Measurements from ENCODE around the gene NDUFAF3. TPM values are rescaled to one million over a fixed set of nuclear protein-coding genes. Genes with fewer than 3 reads are reported as not detected.

The NDUFAF3 gene
- total and polyA plus RNA-seq, 10 of the 15 experiments (the other 5 are each of a cell fraction or from before 2014, with no cell fraction given) = 25.4 to 228 (median 63.9) TPM

DNA sequence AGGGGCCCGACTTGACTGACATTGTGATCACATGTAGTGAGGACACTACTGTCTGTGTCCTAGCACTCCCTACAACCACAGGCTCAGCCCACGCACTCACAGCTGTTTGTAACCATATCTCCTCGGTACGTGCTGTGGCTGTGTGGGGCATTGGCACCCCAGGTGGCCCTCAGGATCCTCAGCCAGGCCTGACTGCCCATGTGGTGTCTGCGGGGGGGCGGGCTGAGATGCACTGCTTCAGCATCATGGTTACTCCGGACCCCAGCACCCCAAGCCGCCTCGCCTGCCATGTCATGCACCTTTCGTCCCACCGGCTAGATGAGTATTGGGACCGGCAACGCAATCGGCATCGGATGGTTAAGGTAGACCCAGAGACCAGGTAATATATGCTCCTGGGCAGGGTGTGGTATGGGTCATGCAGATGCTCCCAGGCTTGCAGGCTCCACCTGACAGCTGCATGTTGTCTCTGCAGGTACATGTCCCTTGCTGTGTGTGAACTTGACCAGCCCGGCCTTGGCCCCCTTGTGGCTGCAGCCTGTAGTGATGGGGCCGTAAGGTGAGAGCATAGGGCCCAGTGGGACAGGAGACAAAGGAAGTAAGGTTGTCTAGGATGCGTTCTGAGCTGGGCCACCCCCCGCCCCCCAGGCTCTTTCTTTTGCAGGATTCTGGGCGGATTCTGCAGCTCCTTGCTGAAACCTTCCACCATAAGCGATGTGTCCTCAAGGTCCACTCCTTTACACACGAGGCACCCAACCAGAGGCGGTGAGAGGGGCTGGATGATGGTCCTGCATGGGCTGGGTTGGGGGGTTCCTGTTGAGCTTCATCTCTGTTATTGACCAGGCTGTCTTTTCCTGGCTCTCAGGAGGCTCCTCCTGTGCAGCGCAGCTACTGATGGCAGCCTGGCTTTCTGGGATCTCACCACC lies 7.9 kb upstream of the NDUFAF3 start:
- ChIA-PET SMC1A (ENCODE audit: uncharacterized antibody, unreplicated experiment) (interaction anchor here (1.0 kb wide), 1 partner anchor 26 kb away, joined by 3 read pairs; no protein-coding TSS in a partner anchor), CTCF (interaction anchor here (0.7 to 4.7 kb wide), 5 partner anchors 8 to 274 kb away, joined by 3 to 44 read pairs (median 6); no protein-coding TSS in a partner anchor), RAD21 (ENCODE audit: unreplicated experiment) (interaction anchor here (2.5 kb wide), 1 partner anchor 26 kb away, joined by 9 read pairs; no protein-coding TSS in a partner anchor), POLR2A (interaction anchor here (0.5 to 2.6 kb wide), 4 partner anchors 8 to 48 kb away, joined by 3 to 7 read pairs (median 5); partner anchors contain the start of gene NDUFAF3)
- Histone ChIP-seq H2AFZ (ENCODE audit: control insufficient read depth, low read depth, low read length) (no peak overlapping the region), H3K9ac (ENCODE audit: control insufficient read depth, insufficient read depth, low read length) (no peak overlapping the region), H3K4me1 (ENCODE audit: control insufficient read depth, insufficient read depth, low read length) (peaks cover 5% of the 10 kb centered on the region; the same call in 1 of the 2 replicates), H3K4me3 (no peak overlapping the region), H3K79me2 (ENCODE audit: control insufficient read depth, insufficient read depth, low read length) (peaks cover 16% of the 10 kb centered on the region), H3K4me2 (ENCODE audit: control insufficient read depth, insufficient read depth) (no peak overlapping the region), H3K27me3 (replicated peaks in 1 of 2; ENCODE audit: control insufficient read depth in 2 of 2, insufficient read depth in 2 of 2, low read length in 1 of 2) (no peaks in the 10 kb centered on the region), H3K36me3 (ENCODE audit: control insufficient read depth in 2 of 2, insufficient read depth in 2 of 2, low read length in 1 of 2) (peaks cover 24 to 30% of the 10 kb centered on the region in 2 experiments), H4K20me1 (ENCODE audit: control insufficient read depth, insufficient read depth) (0 out of 2 replicates have a peak, but pooled peaks cover 3% of the 10 kb centered on the region), H3K27ac (ENCODE audit: control insufficient read depth, insufficient read depth) (no peak overlapping the region), H3K9me3 (replicated peaks; ENCODE audit: control insufficient read depth, insufficient read depth, low read length) (no peaks in the 10 kb centered on the region)
- 80% methylated on average over 24 of the region's 24 CpGs for WGBS (ENCODE audit: insufficient coverage, insufficient replicate concordance, low lambda C conversion rate, missing lambda C conversion rate)
- intact Hi-C loops (cut with micrococcal nuclease; ENCODE audit: unreplicated experiment) (loop anchor here (2.0 kb wide), 1 partner anchor 25 kb away; no protein-coding TSS in a partner anchor), in situ Hi-C loops (cut with MboI) (no loop called here)
- FAIRE-seq (no peak), ATAC-seq (peak; percentile 67), DNase-seq (ENCODE audit: low read depth, low spot score) (no peak)
- BruUV-seq (replicated peaks) = no TSS peak
- TF ChIP-seq, protein P1, sequence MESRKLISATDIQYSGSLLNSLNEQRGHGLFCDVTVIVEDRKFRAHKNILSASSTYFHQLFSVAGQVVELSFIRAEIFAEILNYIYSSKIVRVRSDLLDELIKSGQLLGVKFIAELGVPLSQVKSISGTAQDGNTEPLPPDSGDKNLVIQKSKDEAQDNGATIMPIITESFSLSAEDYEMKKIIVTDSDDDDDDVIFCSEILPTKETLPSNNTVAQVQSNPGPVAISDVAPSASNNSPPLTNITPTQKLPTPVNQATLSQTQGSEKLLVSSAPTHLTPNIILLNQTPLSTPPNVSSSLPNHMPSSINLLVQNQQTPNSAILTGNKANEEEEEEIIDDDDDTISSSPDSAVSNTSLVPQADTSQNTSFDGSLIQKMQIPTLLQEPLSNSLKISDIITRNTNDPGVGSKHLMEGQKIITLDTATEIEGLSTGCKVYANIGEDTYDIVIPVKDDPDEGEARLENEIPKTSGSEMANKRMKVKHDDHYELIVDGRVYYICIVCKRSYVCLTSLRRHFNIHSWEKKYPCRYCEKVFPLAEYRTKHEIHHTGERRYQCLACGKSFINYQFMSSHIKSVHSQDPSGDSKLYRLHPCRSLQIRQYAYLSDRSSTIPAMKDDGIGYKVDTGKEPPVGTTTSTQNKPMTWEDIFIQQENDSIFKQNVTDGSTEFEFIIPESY (IDR thresholded peaks at IDR 0.05) = no peak
- TF ChIP-seq SIX5 (IDR thresholded peaks at IDR 0.05; ENCODE audit: low read depth, low read length, severe bottlenecking) = no peak
- TF ChIP-seq MYC (IDR thresholded peaks at IDR 0.05; ENCODE audit: insufficient read depth, insufficient read length, insufficient replicate concordance, low read length, severe bottlenecking) = no peak
- TF ChIP-seq, protein P2, sequence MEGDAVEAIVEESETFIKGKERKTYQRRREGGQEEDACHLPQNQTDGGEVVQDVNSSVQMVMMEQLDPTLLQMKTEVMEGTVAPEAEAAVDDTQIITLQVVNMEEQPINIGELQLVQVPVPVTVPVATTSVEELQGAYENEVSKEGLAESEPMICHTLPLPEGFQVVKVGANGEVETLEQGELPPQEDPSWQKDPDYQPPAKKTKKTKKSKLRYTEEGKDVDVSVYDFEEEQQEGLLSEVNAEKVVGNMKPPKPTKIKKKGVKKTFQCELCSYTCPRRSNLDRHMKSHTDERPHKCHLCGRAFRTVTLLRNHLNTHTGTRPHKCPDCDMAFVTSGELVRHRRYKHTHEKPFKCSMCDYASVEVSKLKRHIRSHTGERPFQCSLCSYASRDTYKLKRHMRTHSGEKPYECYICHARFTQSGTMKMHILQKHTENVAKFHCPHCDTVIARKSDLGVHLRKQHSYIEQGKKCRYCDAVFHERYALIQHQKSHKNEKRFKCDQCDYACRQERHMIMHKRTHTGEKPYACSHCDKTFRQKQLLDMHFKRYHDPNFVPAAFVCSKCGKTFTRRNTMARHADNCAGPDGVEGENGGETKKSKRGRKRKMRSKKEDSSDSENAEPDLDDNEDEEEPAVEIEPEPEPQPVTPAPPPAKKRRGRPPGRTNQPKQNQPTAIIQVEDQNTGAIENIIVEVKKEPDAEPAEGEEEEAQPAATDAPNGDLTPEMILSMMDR (IDR thresholded peaks at IDR 0.05 in 2 of 3, conservative IDR thresholded peaks at IDR 0.05 in 1 of 3; ENCODE audit: control insufficient read depth in 2 of 3, extremely low read depth in 1 of 3, insufficient read depth in 1 of 3, low read depth in 3 of 3, low read length in 3 of 3) = peak; percentile 62 to 85 (median 71)
- no peak for TF ChIP-seq NFXL1 (IDR thresholded peaks at IDR 0.05; ENCODE audit: borderline replicate concordance)
- TF ChIP-seq DPF2 (IDR thresholded peaks at IDR 0.05) = no peak
- TF ChIP-seq, protein P3, sequence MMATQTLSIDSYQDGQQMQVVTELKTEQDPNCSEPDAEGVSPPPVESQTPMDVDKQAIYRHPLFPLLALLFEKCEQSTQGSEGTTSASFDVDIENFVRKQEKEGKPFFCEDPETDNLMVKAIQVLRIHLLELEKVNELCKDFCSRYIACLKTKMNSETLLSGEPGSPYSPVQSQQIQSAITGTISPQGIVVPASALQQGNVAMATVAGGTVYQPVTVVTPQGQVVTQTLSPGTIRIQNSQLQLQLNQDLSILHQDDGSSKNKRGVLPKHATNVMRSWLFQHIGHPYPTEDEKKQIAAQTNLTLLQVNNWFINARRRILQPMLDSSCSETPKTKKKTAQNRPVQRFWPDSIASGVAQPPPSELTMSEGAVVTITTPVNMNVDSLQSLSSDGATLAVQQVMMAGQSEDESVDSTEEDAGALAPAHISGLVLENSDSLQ (IDR thresholded peaks at IDR 0.05) = no peak
- TF ChIP-seq RAD21 (IDR thresholded peaks at IDR 0.05; ENCODE audit: insufficient read depth, low read depth, low read length) = peak; percentile 48
- no peak for TF ChIP-seq CREM (IDR thresholded peaks at IDR 0.05; ENCODE audit: low read depth)
- peak; percentile 43; the same call in 1 of the 2 replicates for TF ChIP-seq YY1 (IDR thresholded peaks at IDR 0.05; ENCODE audit: low read depth, low read length)
- peak; percentile 57 for TF ChIP-seq SMC3 (IDR thresholded peaks at IDR 0.05; ENCODE audit: borderline replicate concordance, low read length)
- no peak for TF ChIP-seq RELA (IDR thresholded peaks at IDR 0.05; ENCODE audit: borderline replicate concordance, partially characterized antibody)
- no peak for TF ChIP-seq HCFC1 (IDR thresholded peaks at IDR 0.05; ENCODE audit: low read length)
- TF ChIP-seq NFYB (IDR thresholded peaks at IDR 0.05; ENCODE audit: insufficient read depth, low read depth, low read length) = no peak
- no peak for TF ChIP-seq NFYA (IDR thresholded peaks at IDR 0.05; ENCODE audit: borderline replicate concordance, low read depth, low read length)
- TF ChIP-seq BACH1 (IDR thresholded peaks at IDR 0.05; ENCODE audit: borderline replicate concordance) = no peak
- peak; percentile 10; the same call in 1 of the 2 replicates for TF ChIP-seq POLR2AphosphoS5 (IDR thresholded peaks at IDR 0.05; ENCODE audit: low read length)
- no peak for TF ChIP-seq EZH2 (IDR thresholded peaks at IDR 0.05; ENCODE audit: borderline replicate concordance, control insufficient read depth, low read depth, low read length)

All from GM12878 (cell line).